Activated T-cell treated with anti-CD3 and anti-CD28 coated beads for 4 hours (primary cell): Measurements from ENCODE around the gene MYO1A.
"Not testable (repeated sequence)": the region's sequence is repeated elsewhere in the genome, so short reads cannot be mapped to it uniquely, and the experiment has no call there.

ENCODE experiments used
- DNase-seq: peaks from one replicate; pipeline ENCODE4 v3.0.0-alpha.2; 2020

The MYO1A gene

GRCh38 chr12:57087010-57087690, 37.2 kb upstream of the MYO1A start:
- DNase-seq = peak; percentile 98

- DNase-seq = peak; percentile 73
Observed at GRCh38 chr12:57086493-57087009, 36.6 kb upstream of the MYO1A start.

DNA sequence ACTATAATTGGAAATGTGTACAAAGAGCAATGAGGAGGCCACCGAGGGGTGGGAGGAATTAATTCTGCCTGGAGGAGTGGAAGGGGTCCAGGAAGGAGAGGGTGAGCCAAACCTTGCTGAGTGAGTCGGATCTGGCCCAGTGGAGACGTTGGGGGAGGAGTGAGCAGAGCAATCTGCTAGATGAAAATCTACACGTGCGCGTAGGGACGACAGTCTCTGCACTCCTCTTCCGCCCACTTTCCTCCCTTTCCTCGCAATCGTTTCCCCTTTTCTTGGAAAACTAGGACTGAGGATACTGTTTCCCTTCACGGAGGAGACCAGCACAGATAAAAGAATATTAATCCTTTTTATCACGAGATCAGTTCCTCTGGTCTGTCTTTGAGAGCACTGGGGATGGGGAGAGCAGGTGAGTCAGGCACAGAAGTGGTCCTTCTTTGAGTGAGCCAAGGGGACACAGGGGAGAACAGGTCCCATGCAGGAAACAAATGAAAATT, 36.1 kb upstream of the MYO1A start:
- no peak for DNase-seq

DNA sequence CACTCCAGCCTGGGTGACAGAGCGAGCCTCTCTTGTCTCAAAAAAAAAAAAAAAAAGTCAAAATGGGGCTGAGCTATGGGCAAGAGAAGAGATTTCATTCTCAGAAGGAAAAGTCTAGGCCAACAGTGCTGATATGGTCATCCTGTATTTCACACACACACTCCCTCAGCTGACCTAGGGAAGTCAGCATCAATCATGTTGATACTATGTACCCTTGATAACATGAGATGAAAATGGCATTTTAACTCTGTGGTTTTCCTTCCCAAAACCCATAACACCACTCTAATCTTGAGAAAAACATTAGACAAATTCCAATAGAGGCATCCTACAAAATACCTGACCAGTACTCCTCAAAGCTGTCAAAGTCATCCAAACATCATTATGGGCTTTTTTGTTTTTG, 30.9 kb upstream of the MYO1A start:
- DNase-seq = no peak

- DNase-seq = no peak
Observed at GRCh38 chr12:57079821-57080220, 29.9 kb upstream of the MYO1A start.

DNA sequence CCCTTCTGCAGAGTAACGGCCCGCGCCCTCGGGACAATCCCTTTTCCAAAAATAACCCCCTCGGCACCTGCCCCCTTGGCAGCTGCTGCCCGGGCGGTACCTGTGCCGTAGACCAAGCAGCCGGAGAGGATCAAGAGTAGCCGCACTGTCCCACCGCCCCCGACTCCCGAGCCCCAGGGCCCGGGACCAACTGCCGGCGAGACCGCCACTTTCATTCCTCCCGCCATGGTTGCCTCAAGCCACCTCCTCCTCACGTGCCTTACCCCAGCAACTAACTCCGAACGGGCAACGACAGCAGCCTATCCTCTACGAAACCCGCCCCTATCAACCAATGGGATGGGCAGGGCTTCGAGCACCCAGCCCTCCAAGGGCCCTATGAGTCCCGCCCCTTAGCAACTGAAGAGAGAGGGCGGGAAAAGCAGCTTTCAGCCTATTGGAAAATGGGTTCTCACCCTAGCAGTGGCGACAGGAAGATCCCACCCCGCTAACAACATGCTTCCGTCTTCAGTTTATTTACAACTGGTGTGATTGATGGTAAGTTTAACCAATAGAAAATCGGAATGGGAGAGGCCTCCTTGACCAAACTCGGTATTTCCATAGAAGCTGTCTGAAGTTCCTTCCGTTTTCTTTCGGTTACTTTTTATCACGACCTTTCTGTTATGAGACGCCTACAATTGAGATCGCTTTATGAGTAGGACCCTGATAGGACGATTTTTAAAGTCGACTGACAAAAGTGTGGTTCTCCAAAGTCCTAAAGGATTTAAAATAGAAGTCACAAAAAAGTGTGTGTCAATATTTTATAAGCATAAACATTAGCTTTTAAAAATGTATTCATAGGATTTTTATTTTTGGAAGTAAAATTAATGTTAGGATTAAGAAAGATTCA, 28.8 kb upstream of the MYO1A start, which contains the start of gene NEMP1:
Gene NEMP1 (minus strand): TSS at position 273 of the 886 bp plus-strand sequence. CDS start 46 bp downstream, at position 227.
- DNase-seq = peak; percentile 88

- DNase-seq = not testable (repeated sequence)
Observed at GRCh38 chr12:57073566-57074450, 23.9 kb upstream of the MYO1A start.

DNA sequence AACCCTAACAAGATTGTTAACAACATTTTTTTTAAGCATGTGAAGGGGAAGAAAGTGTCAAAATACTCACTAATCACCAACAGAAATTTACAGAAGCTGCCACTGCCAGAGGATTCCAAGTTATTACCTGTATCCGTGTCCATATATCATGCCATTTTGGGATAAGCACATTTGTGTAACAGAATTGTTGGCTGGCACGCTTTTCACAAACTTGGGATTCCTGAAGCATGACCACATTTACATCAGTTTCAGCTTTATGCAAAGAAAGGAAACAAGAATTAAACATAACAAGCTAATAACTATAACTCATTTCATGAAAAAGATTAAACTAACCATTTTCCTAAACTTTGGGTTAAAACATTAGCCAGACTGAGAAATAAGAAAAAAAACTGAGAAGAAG, 22.7 kb upstream of the MYO1A start:
- no peak for DNase-seq

GRCh38 chr12:57069523-57069922, 19.6 kb upstream of the MYO1A start:
- peak; percentile 50 for DNase-seq

GRCh38 chr12:57066245-57066644, 16.3 kb upstream of the MYO1A start:
- DNase-seq = no peak

DNA sequence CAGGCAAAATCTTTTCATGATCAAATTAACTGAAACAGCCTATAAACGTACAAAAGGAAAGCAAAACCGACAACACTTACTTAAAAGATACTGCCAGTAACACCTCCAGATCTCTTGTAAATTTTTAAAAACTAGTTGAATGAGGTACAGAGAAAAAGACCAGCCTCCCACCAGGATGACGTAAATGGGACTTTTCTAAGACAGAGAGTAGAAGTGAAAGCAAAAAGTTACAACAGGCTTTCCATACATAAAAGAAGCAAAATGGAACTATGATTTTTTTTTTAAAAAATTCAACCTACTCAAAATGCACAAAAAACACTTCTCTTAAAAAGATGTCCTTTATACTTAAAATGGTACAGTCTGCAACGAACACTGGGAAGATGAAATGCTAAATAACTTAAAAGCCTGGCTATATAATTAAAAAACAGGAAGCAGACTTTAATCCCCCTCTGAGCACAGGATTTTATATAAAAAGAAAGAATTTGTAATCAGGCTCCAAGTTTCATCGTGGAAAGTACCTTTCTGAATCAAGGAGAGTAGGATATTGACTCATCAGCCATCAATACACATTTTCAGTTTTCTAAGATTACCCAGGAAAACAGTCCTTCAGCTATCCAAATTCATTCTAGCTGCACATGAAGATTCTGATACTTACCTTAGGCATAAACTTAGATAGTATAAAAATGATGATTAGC, 14.2 kb upstream of the MYO1A start:
- peak; percentile 44 for DNase-seq

DNA sequence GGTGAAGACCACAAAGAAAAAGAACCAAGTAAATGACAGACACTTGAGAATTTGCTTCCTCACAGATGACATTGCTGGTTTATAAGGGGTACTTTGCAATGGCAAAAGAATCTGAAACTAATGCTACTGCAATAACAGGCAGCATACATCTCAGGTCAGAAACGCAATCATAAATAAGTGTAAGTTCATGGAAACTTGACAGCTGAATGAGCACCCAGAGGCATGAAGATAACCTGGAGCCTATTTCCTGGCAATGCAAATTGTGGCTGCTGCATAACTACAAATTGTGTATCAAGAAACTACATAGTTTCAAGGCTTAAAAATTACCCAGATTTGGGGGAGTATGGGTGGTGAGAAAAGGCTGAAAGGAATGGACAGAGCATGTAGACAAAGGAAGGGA, 8.5 kb upstream of the MYO1A start:
- no peak for DNase-seq

DNA sequence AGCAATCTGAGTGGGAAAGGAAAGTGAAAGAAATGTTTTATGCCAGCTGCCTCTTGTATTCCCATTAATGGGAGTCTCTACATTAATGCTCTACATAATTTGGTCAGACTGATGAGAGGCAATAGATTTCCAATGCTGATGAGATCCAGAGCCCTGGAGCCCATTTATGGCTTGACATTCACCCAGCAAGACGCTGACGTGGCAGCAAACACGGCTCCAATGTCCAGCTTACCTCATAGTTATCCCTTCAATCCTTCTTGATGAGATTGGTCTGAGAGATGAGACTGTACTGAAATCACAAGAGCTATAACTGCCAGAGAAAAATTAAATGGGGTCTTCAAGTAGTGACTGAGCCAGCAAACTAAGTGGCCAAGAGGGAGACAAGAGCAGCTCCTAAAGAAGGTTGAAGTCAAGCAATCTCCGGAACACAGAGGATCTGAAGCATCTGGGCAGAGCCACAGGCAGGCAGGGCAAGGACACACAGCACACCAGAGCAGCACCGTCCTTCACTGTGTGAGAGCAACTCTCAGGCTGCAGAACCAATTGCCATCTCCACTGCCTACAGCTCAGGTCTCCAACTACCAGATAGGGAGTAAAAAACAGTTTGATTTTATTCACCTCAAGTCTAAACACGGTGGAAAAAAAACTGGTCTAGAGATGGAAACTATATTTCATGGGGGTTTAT, 7.3 kb upstream of the MYO1A start:
- DNase-seq = no peak

- no peak for DNase-seq
Observed at GRCh38 chr12:57055824-57056223, 5.9 kb upstream of the MYO1A start.

DNA sequence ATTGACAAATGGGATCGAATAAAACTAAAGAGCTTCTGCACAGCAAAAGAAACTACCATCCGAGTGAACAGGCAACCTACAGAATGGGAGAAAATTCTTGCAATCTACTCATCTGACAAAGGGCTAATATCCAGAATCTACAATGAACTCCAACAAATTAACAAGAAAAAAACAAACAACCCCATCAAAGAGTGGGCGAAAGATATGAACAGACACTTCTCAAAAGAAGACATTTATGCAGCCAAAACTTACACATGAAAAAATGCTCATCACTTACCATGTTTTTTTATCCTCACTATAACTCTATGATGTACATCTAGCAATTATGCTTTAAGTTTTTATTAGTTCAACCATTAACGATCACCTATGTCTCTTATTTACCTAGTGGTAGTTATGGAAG, 4.0 kb upstream of the MYO1A start:
- DNase-seq = not testable (repeated sequence)

GRCh38 chr12:57053146-57053545, 3.2 kb upstream of the MYO1A start:
- DNase-seq = not testable (repeated sequence)

DNA sequence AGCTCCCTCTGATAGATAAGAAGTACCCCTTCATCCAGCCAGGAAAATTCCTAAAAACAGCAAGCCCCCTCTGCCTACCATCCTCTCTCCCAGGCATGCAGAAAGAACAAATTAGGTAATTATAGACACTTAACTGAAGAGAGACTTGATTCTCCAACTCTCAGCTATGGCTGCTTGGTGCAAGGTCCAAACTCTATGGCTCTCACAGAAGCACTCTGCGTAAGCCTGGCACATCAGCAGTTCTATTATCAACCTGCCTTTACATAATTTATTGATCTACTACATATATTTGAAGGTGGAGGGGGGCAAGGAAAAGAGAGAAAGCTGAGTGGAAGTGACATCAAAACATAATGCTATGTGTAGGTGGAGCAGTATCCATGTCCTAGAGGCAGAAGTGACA, 1.1 kb upstream of the MYO1A start:
- DNase-seq = no peak

GRCh38 chr12:57049119-57049446, 846 bp downstream of the MYO1A start:
- DNase-seq = no peak

DNA sequence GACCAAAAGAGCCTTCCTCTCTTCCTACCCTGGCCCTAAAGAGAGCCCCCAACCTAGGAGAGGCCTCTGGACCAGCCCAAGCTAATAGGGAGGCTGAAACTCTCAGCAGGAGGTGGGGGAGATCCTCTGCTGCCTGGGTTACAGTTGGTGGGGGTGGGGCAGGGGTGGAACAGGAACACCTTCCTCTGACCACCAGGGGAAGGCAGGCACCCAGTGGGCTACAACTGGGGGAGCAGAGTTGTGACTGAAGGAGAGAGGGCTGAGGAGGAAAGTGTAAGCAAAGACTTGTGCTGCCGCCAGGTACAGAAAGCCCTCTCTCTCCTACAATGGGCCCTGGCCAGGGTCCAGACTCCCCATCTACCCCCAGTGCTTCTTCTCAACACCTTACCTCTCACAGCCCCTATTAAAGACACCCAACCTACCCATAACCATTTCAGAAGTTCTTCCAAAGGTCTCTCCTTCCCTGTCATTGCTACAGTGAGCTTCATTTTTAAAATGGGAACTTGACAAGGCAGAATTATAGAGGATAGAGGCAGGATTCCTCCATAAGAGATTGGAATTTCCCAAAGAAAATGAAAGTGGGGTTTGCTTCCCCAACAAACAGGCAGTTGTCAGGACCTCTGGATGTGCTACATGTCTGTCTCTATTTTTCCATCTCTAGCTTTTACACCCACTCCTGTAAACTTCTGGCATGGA, 1.4 kb downstream of the MYO1A start:
- no peak for DNase-seq

DNA sequence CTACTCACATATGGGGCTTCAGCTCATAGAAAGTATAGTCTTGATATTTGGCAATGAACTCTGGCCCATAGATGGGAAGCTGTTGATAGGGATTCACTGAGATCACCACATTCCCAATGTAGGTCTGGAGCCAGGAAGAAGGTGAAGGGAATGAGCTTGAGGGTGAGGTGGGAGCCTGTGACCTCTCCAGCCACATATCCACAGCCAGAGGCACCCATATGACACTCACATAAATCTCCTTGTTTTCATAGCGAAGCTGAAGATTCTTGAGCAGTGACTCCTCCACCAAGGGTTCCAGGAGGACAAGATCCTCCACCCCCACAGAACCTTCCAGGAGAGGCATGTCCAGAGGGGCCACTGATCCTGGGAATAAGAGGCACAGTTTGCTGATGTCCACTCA, 1.9 kb downstream of the MYO1A start:
- DNase-seq = no peak
